Measurements from ENCODE around the gene RAB28.
A peak's percentile ranks its signal among the peaks of the same experiment; 100 is the strongest.

The RAB28 gene

GRCh38 chr4:13455411-13455810, 28.7 kb downstream of the RAB28 start:
- no peaks in the 10 kb centered on the region for H3K4me1 ChIP-seq (ENCODE audit: control insufficient read depth, insufficient read depth, low read depth, low read length)
- no peaks in the 10 kb centered on the region for H3K27me3 ChIP-seq (ENCODE audit: control insufficient read depth in 1 of 2, insufficient read depth in 1 of 2, low read length in 2 of 2)
- peaks cover 12 to 24% of the 10 kb centered on the region in 2 experiments for H3K36me3 ChIP-seq (ENCODE audit: control insufficient read depth in 1 of 2, insufficient read depth in 2 of 2, low read depth in 1 of 2, low read length in 2 of 2)
- no peak overlapping the region for H2BK12ac ChIP-seq (ENCODE audit: low read length in 2 of 2)
- H3K4ac ChIP-seq (ENCODE audit: low read depth in 1 of 2, low read length in 2 of 2), result no peak overlapping the region
- no peak overlapping the region for H2AK5ac ChIP-seq (ENCODE audit: low read length, severe bottlenecking)
- H2BK15ac ChIP-seq (ENCODE audit: low read depth, poor library complexity, severe bottlenecking), result no peak overlapping the region
- no peak overlapping the region for H2BK120ac ChIP-seq (ENCODE audit: low read depth, low read length)
- H3K18ac ChIP-seq (ENCODE audit: low read depth in 1 of 2, low read length in 2 of 2), result no peak overlapping the region
- no peak overlapping the region for H3K23ac ChIP-seq (ENCODE audit: low read length in 2 of 2)
- H4K8ac ChIP-seq (ENCODE audit: low read length), result no peak overlapping the region
- H2BK5ac ChIP-seq (ENCODE audit: low read depth, low read length, poor library complexity, severe bottlenecking), result no peak overlapping the region
- H3K9ac ChIP-seq (ENCODE audit: low read length), result no peak overlapping the region
- no peak overlapping the region for H3K14ac ChIP-seq (ENCODE audit: low read length in 2 of 2)
- no peak overlapping the region for H3K4me3 ChIP-seq (ENCODE audit: insufficient read depth in 1 of 2, low read depth in 1 of 2, low read length in 2 of 2)
- WGBS, result 97% methylated on average over 4 of the region's 4 CpGs
- H4K91ac ChIP-seq (ENCODE audit: low read length), result no peak overlapping the region
- H3K4me2 ChIP-seq (ENCODE audit: low read length, poor library complexity, severe bottlenecking), result no peak overlapping the region
- H3K9me3 ChIP-seq (ENCODE audit: control insufficient read depth, low read length), result no peaks in the 10 kb centered on the region
- no peak overlapping the region for H3K27ac ChIP-seq (ENCODE audit: low read length, poor library complexity, severe bottlenecking)
- H3K79me1 ChIP-seq (replicated peaks; ENCODE audit: low read length, poor library complexity, severe bottlenecking), result peaks cover 9% of the 10 kb centered on the region
- no peak overlapping the region for H2AFZ ChIP-seq (ENCODE audit: low read depth, low read length)
- DNase-seq, result peak; percentile 16

DNA sequence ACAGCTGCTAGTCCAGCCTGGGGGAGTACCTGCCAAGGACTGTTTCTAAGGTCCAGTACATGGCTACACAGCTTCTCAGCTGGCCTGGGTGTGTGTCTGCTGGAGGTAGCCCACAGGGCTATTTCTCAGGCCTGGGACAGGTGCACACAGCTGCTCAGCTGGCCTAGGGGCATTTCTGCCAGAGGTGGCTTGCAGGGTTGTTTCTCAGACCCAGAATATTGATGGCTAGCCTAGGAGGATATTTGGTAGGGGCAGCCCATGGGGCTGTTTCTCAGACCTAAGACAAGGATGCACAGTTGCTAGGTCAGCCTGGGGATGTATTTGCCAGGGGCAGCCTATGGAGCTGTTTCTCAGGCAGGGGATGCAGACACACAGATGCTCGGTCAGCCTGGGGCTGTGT, 29.4 kb downstream of the RAB28 start:
- Histone ChIP-seq H3K9ac (ENCODE audit: low read length) (no peak overlapping the region), H3K4me2 (ENCODE audit: low read length, poor library complexity, severe bottlenecking) (no peak overlapping the region), H3K18ac (ENCODE audit: low read depth in 1 of 2, low read length in 2 of 2) (no peak overlapping the region), H2BK15ac (ENCODE audit: low read depth, poor library complexity, severe bottlenecking) (no peak overlapping the region), H2AK5ac (ENCODE audit: low read length, severe bottlenecking) (no peak overlapping the region), H3K4ac (ENCODE audit: low read depth in 1 of 2, low read length in 2 of 2) (no peak overlapping the region), H3K27ac (ENCODE audit: low read length, poor library complexity, severe bottlenecking) (no peak overlapping the region), H3K4me1 (ENCODE audit: control insufficient read depth, insufficient read depth, low read depth, low read length) (no peaks in the 10 kb centered on the region), H3K14ac (ENCODE audit: low read length in 2 of 2) (no peak overlapping the region), H4K91ac (ENCODE audit: low read length) (no peak overlapping the region), H2BK12ac (ENCODE audit: low read length in 2 of 2) (no peak overlapping the region), H2BK5ac (ENCODE audit: low read depth, low read length, poor library complexity, severe bottlenecking) (no peak overlapping the region), H3K23ac (ENCODE audit: low read length in 2 of 2) (no peak overlapping the region), H3K27me3 (ENCODE audit: control insufficient read depth in 1 of 2, insufficient read depth in 1 of 2, low read length in 2 of 2) (no peaks in the 10 kb centered on the region), H3K4me3 (ENCODE audit: insufficient read depth in 1 of 2, low read depth in 1 of 2, low read length in 2 of 2) (no peak overlapping the region), H3K9me3 (ENCODE audit: control insufficient read depth, low read length) (no peaks in the 10 kb centered on the region), H3K36me3 (ENCODE audit: control insufficient read depth in 1 of 2, insufficient read depth in 2 of 2, low read depth in 1 of 2, low read length in 2 of 2) (peaks cover 12 to 24% of the 10 kb centered on the region in 2 experiments), H4K8ac (ENCODE audit: low read length) (no peak overlapping the region), H2BK120ac (ENCODE audit: low read depth, low read length) (no peak overlapping the region), H3K79me1 (replicated peaks; ENCODE audit: low read length, poor library complexity, severe bottlenecking) (peaks cover 9% of the 10 kb centered on the region), H2AFZ (ENCODE audit: low read depth, low read length) (no peak overlapping the region)
- DNase-seq, result no peak
- WGBS, result 100% methylated on average over 1 of the region's 1 CpG

- Histone ChIP-seq H3K18ac (ENCODE audit: low read depth in 1 of 2, low read length in 2 of 2) (no peak overlapping the region), H2BK120ac (ENCODE audit: low read depth, low read length) (no peak overlapping the region), H3K9me3 (ENCODE audit: control insufficient read depth, low read length) (no peaks in the 10 kb centered on the region), H3K27me3 (ENCODE audit: control insufficient read depth in 1 of 2, insufficient read depth in 1 of 2, low read length in 2 of 2) (no peaks in the 10 kb centered on the region), H2BK12ac (ENCODE audit: low read length in 2 of 2) (no peak overlapping the region), H2BK5ac (ENCODE audit: low read depth, low read length, poor library complexity, severe bottlenecking) (no peak overlapping the region), H3K4ac (ENCODE audit: low read depth in 1 of 2, low read length in 2 of 2) (no peak overlapping the region), H3K79me1 (replicated peaks; ENCODE audit: low read length, poor library complexity, severe bottlenecking) (peaks cover 6% of the 10 kb centered on the region), H2BK15ac (ENCODE audit: low read depth, poor library complexity, severe bottlenecking) (no peak overlapping the region), H2AK5ac (ENCODE audit: low read length, severe bottlenecking) (no peak overlapping the region), H3K4me1 (ENCODE audit: control insufficient read depth, insufficient read depth, low read depth, low read length) (no peaks in the 10 kb centered on the region), H4K91ac (ENCODE audit: low read length) (no peak overlapping the region), H3K4me2 (ENCODE audit: low read length, poor library complexity, severe bottlenecking) (no peak overlapping the region), H3K4me3 (ENCODE audit: insufficient read depth in 1 of 2, low read depth in 1 of 2, low read length in 2 of 2) (no peak overlapping the region), H3K14ac (ENCODE audit: low read length in 2 of 2) (no peak overlapping the region), H3K27ac (ENCODE audit: low read length, poor library complexity, severe bottlenecking) (no peak overlapping the region), H2AFZ (ENCODE audit: low read depth, low read length) (no peak overlapping the region), H3K23ac (ENCODE audit: low read length in 2 of 2) (no peak overlapping the region), H3K36me3 (ENCODE audit: control insufficient read depth in 1 of 2, insufficient read depth in 2 of 2, low read depth in 1 of 2, low read length in 2 of 2) (peaks cover 12 to 19% of the 10 kb centered on the region in 2 experiments), H3K9ac (ENCODE audit: low read length) (no peak overlapping the region), H4K8ac (ENCODE audit: low read length) (no peak overlapping the region)
- WGBS, result 100% methylated on average over 1 of the region's 1 CpG
- no peak for DNase-seq
These were observed 31.1 kb downstream of the RAB28 start for GRCh38 chr4:13452927-13453579.

DNA sequence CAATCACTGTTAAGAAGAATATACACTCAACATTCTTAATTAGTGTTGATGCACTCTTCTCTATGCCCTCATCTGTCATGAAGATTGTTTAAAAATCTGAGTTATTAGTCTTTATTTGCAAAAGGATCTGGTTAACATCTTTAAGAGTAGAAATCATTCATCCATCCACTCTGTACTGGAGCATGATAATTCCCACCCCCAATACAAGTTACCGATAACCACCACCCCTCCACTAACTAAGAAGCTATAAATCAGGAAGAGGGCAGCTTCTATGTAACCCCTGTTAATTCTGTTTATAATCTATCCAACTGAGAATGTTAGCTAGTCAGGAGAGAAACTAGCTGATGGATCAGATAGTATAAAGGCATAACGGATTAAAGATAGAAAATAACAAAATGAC, 34.5 kb downstream of the RAB28 start:
- H3K4me2 ChIP-seq (ENCODE audit: low read length, poor library complexity, severe bottlenecking), result no peak overlapping the region
- H3K9me3 ChIP-seq (ENCODE audit: control insufficient read depth, low read length), result no peaks in the 10 kb centered on the region
- no peak overlapping the region for H2AFZ ChIP-seq (ENCODE audit: low read depth, low read length)
- H3K4ac ChIP-seq (ENCODE audit: low read depth in 1 of 2, low read length in 2 of 2), result no peak overlapping the region
- WGBS, result 13% methylated on average over 1 of the region's 2 CpGs
- no peak overlapping the region for H3K18ac ChIP-seq (ENCODE audit: low read depth in 1 of 2, low read length in 2 of 2)
- H4K91ac ChIP-seq (ENCODE audit: low read length), result no peak overlapping the region
- H3K4me3 ChIP-seq (ENCODE audit: insufficient read depth in 1 of 2, low read depth in 1 of 2, low read length in 2 of 2), result no peak overlapping the region
- H2BK15ac ChIP-seq (ENCODE audit: low read depth, poor library complexity, severe bottlenecking), result no peak overlapping the region
- H3K27me3 ChIP-seq (ENCODE audit: control insufficient read depth in 1 of 2, insufficient read depth in 1 of 2, low read length in 2 of 2), result no peaks in the 10 kb centered on the region
- H2BK5ac ChIP-seq (ENCODE audit: low read depth, low read length, poor library complexity, severe bottlenecking), result no peak overlapping the region
- H2AK5ac ChIP-seq (ENCODE audit: low read length, severe bottlenecking), result no peak overlapping the region
- H3K14ac ChIP-seq (ENCODE audit: low read length in 2 of 2), result no peak overlapping the region
- peaks cover 6 to 18% of the 10 kb centered on the region in 2 experiments for H3K36me3 ChIP-seq (ENCODE audit: control insufficient read depth in 1 of 2, insufficient read depth in 2 of 2, low read depth in 1 of 2, low read length in 2 of 2)
- no peak overlapping the region for H3K27ac ChIP-seq (ENCODE audit: low read length, poor library complexity, severe bottlenecking)
- no peak overlapping the region for H3K23ac ChIP-seq (ENCODE audit: low read length in 2 of 2)
- peaks cover 9% of the 10 kb centered on the region for H3K79me1 ChIP-seq (replicated peaks; ENCODE audit: low read length, poor library complexity, severe bottlenecking)
- no peak overlapping the region for H2BK12ac ChIP-seq (ENCODE audit: low read length in 2 of 2)
- DNase-seq, result peak; percentile 12
- H2BK120ac ChIP-seq (ENCODE audit: low read depth, low read length), result no peak overlapping the region
- no peak overlapping the region for H3K9ac ChIP-seq (ENCODE audit: low read length)
- H3K4me1 ChIP-seq (ENCODE audit: control insufficient read depth, insufficient read depth, low read depth, low read length), result no peaks in the 10 kb centered on the region
- H4K8ac ChIP-seq (ENCODE audit: low read length), result no peak overlapping the region
